Measurements from ENCODE around the gene FAM180A. TPM values are rescaled to one million over a fixed set of nuclear protein-coding genes. Genes with fewer than 3 reads are reported as not detected.

FAM180A gene
- total and polyA plus RNA-seq, 9 of the 15 experiments (the other 6 are each of a cell fraction or from before 2014, with no cell fraction given), result not detected

DNA sequence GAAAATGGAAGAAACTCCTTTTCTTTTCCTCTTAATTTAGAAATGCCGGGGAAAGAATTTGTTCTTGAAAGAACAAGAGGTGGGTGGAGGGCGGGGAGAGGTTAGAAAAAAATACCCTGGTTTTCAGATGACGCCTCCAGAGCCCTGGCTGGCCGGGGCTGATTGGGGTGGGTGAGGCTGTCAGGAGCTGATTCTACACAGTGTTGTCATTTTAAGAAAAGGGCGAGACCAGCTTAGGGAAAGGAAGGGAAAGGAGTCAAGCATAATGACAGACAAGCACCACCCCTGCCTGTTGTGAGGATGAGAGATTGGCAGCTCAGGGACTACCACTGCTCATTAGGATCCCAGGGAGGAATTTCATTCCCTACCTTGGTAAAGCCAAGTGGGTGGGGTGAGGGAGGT lies 9.9 kb upstream of the FAM180A start:
- TF ChIP-seq ZFP1 (CRISPR knock-in tag; IDR thresholded peaks at IDR 0.05) (no peak), NEUROD1 (IDR thresholded peaks at IDR 0.05; ENCODE audit: borderline replicate concordance, low read depth, low read length, partially characterized antibody) (no peak), NR3C1 (CRISPR knock-in tag; IDR thresholded peaks at IDR 0.05) (no peak), SMC3 (conservative IDR thresholded peaks at IDR 0.05; ENCODE audit: insufficient read depth, low read depth, low read length) (no peak), MTA3 (IDR thresholded peaks at IDR 0.05; ENCODE audit: borderline replicate concordance) (no peak), ETV1 (tag; conservative IDR thresholded peaks at IDR 0.05; ENCODE audit: low read depth) (no peak), EGR1 (conservative IDR thresholded peaks at IDR 0.05) (no peak), ZBTB26 (CRISPR knock-in tag; IDR thresholded peaks at IDR 0.05) (no peak), ZNF778 (CRISPR knock-in tag; IDR thresholded peaks at IDR 0.05) (no peak), ZNF347 (CRISPR knock-in tag; IDR thresholded peaks at IDR 0.05; ENCODE audit: low read depth) (no peak), TAF15 (IDR thresholded peaks at IDR 0.05; ENCODE audit: low read depth, low read length) (no peak), MCM5 (IDR thresholded peaks at IDR 0.05; ENCODE audit: low read depth) (no peak)
- TF ChIP-seq, protein P1, sequence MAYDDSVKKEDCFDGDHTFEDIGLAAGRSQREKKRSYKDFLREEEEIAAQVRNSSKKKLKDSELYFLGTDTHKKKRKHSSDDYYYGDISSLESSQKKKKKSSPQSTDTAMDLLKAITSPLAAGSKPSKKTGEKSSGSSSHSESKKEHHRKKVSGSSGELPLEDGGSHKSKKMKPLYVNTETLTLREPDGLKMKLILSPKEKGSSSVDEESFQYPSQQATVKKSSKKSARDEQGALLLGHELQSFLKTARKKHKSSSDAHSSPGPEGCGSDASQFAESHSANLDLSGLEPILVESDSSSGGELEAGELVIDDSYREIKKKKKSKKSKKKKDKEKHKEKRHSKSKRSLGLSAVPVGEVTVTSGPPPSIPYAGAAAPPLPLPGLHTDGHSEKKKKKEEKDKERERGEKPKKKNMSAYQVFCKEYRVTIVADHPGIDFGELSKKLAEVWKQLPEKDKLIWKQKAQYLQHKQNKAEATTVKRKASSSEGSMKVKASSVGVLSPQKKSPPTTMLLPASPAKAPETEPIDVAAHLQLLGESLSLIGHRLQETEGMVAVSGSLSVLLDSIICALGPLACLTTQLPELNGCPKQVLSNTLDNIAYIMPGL (CRISPR knock-in tag; IDR thresholded peaks at IDR 0.05), result no peak
- DNase-seq (ENCODE audit: extremely low read depth in 1 of 4, low spot score in 3 of 4) (no peak), FAIRE-seq (no peak), ATAC-seq (no peak)
- Histone ChIP-seq H3K4me2 (ENCODE audit: insufficient read depth, low read length) (no peak overlapping the region), H2AFZ (ENCODE audit: low read depth, low read length) (no peak overlapping the region), H3K9me1 (ENCODE audit: control insufficient read depth, insufficient read depth, low read length) (no peaks in the 10 kb centered on the region), H3K9me3 (replicated peaks; ENCODE audit: control insufficient read depth, insufficient read depth, low read depth, low read length) (0 out of 2 replicates have a peak, but pooled peaks cover 5% of the 10 kb centered on the region), H3K4me1 (replicated peaks in 1 of 2; ENCODE audit: control insufficient read depth in 2 of 2, insufficient read depth in 2 of 2, low read length in 2 of 2) (no peaks in the 10 kb centered on the region; a peak in 1 of 5 replicates), H4K20me1 (replicated peaks; ENCODE audit: control insufficient read depth, insufficient read depth, low read length) (no peaks in the 10 kb centered on the region), H3K27ac (ENCODE audit: extremely low read depth, low read depth, low read length) (no peak overlapping the region), H3K4me3 (no peak overlapping the region), H3K27me3 (ENCODE audit: control insufficient read depth in 2 of 2, insufficient read depth in 2 of 2, low read length in 2 of 2) (peaks cover 54 to 55% of the 10 kb centered on the region in 2 experiments), H3K9ac (ENCODE audit: insufficient read depth in 1 of 2, low read depth in 2 of 2, low read length in 2 of 2) (no peak overlapping the region), H3K79me2 (ENCODE audit: control insufficient read depth, insufficient read depth, low read length) (no peaks in the 10 kb centered on the region), H3K36me3 (ENCODE audit: control insufficient read depth, insufficient read depth, low read length) (no peaks in the 10 kb centered on the region)
- CTCF ChIA-PET (ENCODE audit: low intra/inter-chr PET ratio), result no interaction called here
- 0% methylated on average over 5 of the region's 5 CpGs for WGBS (ENCODE audit: insufficient coverage, low coverage, missing lambda C conversion rate)
- no TSS peak for BruUV-seq (replicated peaks)
- intact Hi-C loops (cut with micrococcal nuclease) (no loop called here), in situ Hi-C loops (cut with MboI) (no loop called here)
- POLR2A ChIA-PET, result interaction anchor here (0.5 to 1.1 kb wide), 4 partner anchors 11 to 304 kb away, joined by 3 read pairs; no protein-coding TSS in a partner anchor

Measured in K562 (cell line).